PC-3 (cell line): Measurements from ENCODE around the gene RHOT2.

Experiments
- CTCF ChIP-seq: fragments of 300-600 bp; sonication (generic); conservative IDR thresholded peaks from 2 replicates; pipeline ENCODE4 v1.5.1; 2017; ENCODE audit warnings: antibody characterized with exemption, low read depth, mild to moderate bottlenecking, low read length
- EZH2 ChIP-seq: fragments of 300-600 bp; sonication (generic); IDR thresholded peaks from one replicate; pipeline ENCODE4 v1.6.1; 2017; ENCODE audit warnings: antibody characterized with exemption, mild to moderate bottlenecking, low read length; ENCODE audit not compliant: unreplicated experiment
- EZH2phosphoT487 ChIP-seq: fragments of 300-600 bp; sonication (generic); IDR thresholded peaks from 2 replicates; pipeline ENCODE4 v1.6.1; 2018; ENCODE audit warnings: mild to moderate bottlenecking, antibody characterized with exemption, low read length, borderline replicate concordance

GRCh38 chr16:714558-715476 is 46.9 kb downstream of the RHOT2 start, which contains the start of gene METRN:
- TF ChIP-seq CTCF = no peak
- TF ChIP-seq EZH2 = no peak
- TF ChIP-seq EZH2phosphoT487 = no peak
